HepG2 (cell line): ENCODE measurements around the gene TSHZ2. TPM values are rescaled to one million over a fixed set of nuclear protein-coding genes. Genes with fewer than 3 reads are reported as not detected.

Experiments used
- ATAC-seq: fragments of 200-7000 bp; cut with Tn5 transposase; 3 replicates; pipeline ENCODE4 v1.9.1; 2020; ENCODE audit warnings: mild to moderate bottlenecking, moderate library complexity
- BruUV-seq: library from RNA; stranded (reverse); fragments of 400-500 nt; replicated peaks from 2 replicates; lab custom pipeline; 2021; lab: Mats Ljungman, UMichigan
- CTCF ChIA-PET: fragments of 300-600 bp; formaldehyde crosslinking; extraction: SDS; loops from one replicate; lab custom pipeline; 2021; ENCODE audit warnings: low total read pairs, inconsistent platforms, low intra/inter-chr PET ratio; lab: Yijun Ruan, JAX
- POLR2A ChIA-PET: fragments of 350-600 bp; sonication (Branson Sonifier 250); formaldehyde crosslinking; loops from one replicate; lab custom pipeline; 2020; ENCODE audit warnings: antibody characterized with exemption, inconsistent platforms; lab: Yijun Ruan, JAX
- DNase-seq: peaks from one replicate; pipeline ENCODE4 v3.0.0-alpha.2; 2015; ENCODE audit warnings: low spot score
- FAIRE-seq: peaks from 3 replicates; lab custom pipeline; 2011; peaks lifted over from hg19 to GRCh38; lab: Jason Lieb, UNC
- H2AFZ ChIP-seq: one replicate; pipeline ENCODE4 v1.6.1; 2011; ENCODE audit warnings: low read length, inconsistent platforms
- H3K27ac ChIP-seq: fragments of 300-600 bp; 3 replicates; pipeline ENCODE4 v1.8.0; 2011; ENCODE audit warnings: mixed run types, mild to moderate bottlenecking, mixed read lengths, low read length, inconsistent platforms; ENCODE audit not compliant: insufficient read depth; ENCODE audit errors: extremely low read length
- H3K27me3 ChIP-seq, 2 experiments: fragments of 200-600 bp in 1 of 2; 2 replicates in 1 of 2; 3 replicates in 1 of 2; pipeline versions ENCODE4 v1.6.0 to v1.8.0; 2011; ENCODE audit warnings: low read length in 2 of 2, mild to moderate bottlenecking in 2 of 2, moderate library complexity in 2 of 2, inconsistent platforms in 1 of 2; ENCODE audit not compliant: insufficient read depth in 2 of 2, control insufficient read depth in 1 of 2
- H3K36me3 ChIP-seq, 2 experiments: fragments of 200-600 bp in 1 of 2; replicated peaks in 1 of 2; 2 replicates in 1 of 2; 3 replicates in 1 of 2; pipeline versions ENCODE4 v1.5.1 to v1.8.0; 2011; ENCODE audit warnings: low read length in 2 of 2, inconsistent platforms in 1 of 2; ENCODE audit not compliant: insufficient read depth in 2 of 2, control insufficient read depth in 1 of 2
- H3K4me1 ChIP-seq: 2 replicates; pipeline ENCODE4 v1.5.1; 2012; ENCODE audit warnings: low read length, inconsistent platforms; ENCODE audit not compliant: insufficient read depth
- H3K4me2 ChIP-seq: 2 replicates; pipeline ENCODE4 v1.6.0; 2011; ENCODE audit warnings: low read depth, low read length, inconsistent platforms
- H3K4me3 ChIP-seq, 3 experiments: fragments of 200-600 bp in 1 of 3; sonication (generic), shearing (Covaris generic) in 1 of 3; replicated peaks in 1 of 3; 2 replicates each; pipeline ENCODE4 v1.5.1; 2011 to 2016; ENCODE audit warnings: low read length in 3 of 3, inconsistent platforms in 2 of 3, low read depth in 2 of 3, mild to moderate bottlenecking in 2 of 3, control low read depth in 1 of 3, mixed read lengths in 1 of 3; ENCODE audit not compliant: insufficient read depth in 1 of 3
- H3K79me2 ChIP-seq: one replicate; pipeline ENCODE4 v1.6.1; 2011; ENCODE audit warnings: low read length, inconsistent platforms; ENCODE audit not compliant: insufficient read depth
- H3K9ac ChIP-seq: 2 replicates; pipeline ENCODE4 v1.6.0; 2011; ENCODE audit warnings: mild to moderate bottlenecking, low read depth, low read length, inconsistent platforms; ENCODE audit not compliant: insufficient read depth
- H3K9me3 ChIP-seq: 2 replicates; pipeline ENCODE4 v1.5.1; 2012; ENCODE audit warnings: mild to moderate bottlenecking, low read length
- H4K20me1 ChIP-seq: 2 replicates; pipeline ENCODE4 v1.6.0; 2011; ENCODE audit warnings: inconsistent platforms, mild to moderate bottlenecking, low read length, moderate library complexity; ENCODE audit not compliant: insufficient read depth
- CCDC6 ChIP-seq: sonication (generic); formaldehyde crosslinking; IDR thresholded peaks from 2 replicates; pipeline ENCODE4 v1.8.1; 2022; ENCODE audit warnings: mild to moderate bottlenecking, missing genetic modification reagents, moderate library complexity
- DNMT1 ChIP-seq: sonication (generic); formaldehyde crosslinking; IDR thresholded peaks from 2 replicates; pipeline ENCODE4 v1.5.1; 2020; ENCODE audit warnings: mild to moderate bottlenecking, missing genetic modification reagents
- DPF2 ChIP-seq: sonication (generic); formaldehyde crosslinking; IDR thresholded peaks from 2 replicates; pipeline ENCODE4 v1.4.0; 2020; ENCODE audit warnings: mild to moderate bottlenecking, low read depth, missing genetic modification reagents, borderline replicate concordance
- E2F1 ChIP-seq: sonication (generic); formaldehyde crosslinking; IDR thresholded peaks from 2 replicates; pipeline ENCODE4 v1.5.0; 2020; ENCODE audit warnings: missing genetic modification reagents
- ELK4 ChIP-seq: sonication (generic); formaldehyde crosslinking; IDR thresholded peaks from 2 replicates; pipeline ENCODE4 v1.9.0; 2021; ENCODE audit warnings: missing genetic modification reagents, borderline replicate concordance
- ESRRA ChIP-seq: sonication (generic); formaldehyde crosslinking; IDR thresholded peaks from 2 replicates; pipeline ENCODE4 v1.5.1; 2020; ENCODE audit warnings: mild to moderate bottlenecking, low read depth, missing genetic modification reagents
- GPBP1L1 ChIP-seq: sonication (generic); formaldehyde crosslinking; IDR thresholded peaks from 2 replicates; pipeline ENCODE4 v1.5.0; 2020; ENCODE audit warnings: mild to moderate bottlenecking, missing genetic modification reagents
- JUND ChIP-seq: sonication (generic); formaldehyde crosslinking; IDR thresholded peaks from 2 replicates; pipeline ENCODE4 v1.8.0; 2022; ENCODE audit warnings: mild to moderate bottlenecking, missing genetic modification reagents
- KDM4B ChIP-seq: sonication (generic); formaldehyde crosslinking; IDR thresholded peaks from 2 replicates; pipeline ENCODE4 v1.4.0; 2020; ENCODE audit warnings: missing genetic modification reagents
- KLF13 ChIP-seq: sonication (generic); formaldehyde crosslinking; IDR thresholded peaks from 2 replicates; pipeline ENCODE4 v1.4.0; 2020; ENCODE audit warnings: mild to moderate bottlenecking, missing genetic modification reagents
- MTF1 ChIP-seq: sonication (generic); formaldehyde crosslinking; IDR thresholded peaks from 2 replicates; pipeline ENCODE4 v1.5.0; 2020; ENCODE audit warnings: missing genetic modification reagents
- NFKBIZ ChIP-seq: IDR thresholded peaks from 2 replicates; pipeline ENCODE4 v1.6.1; 2018; ENCODE audit warnings: missing genetic modification reagents, missing compliant biosample characterization
- TCF7 ChIP-seq: sonication (generic); IDR thresholded peaks from 2 replicates; pipeline ENCODE4 v1.6.1; 2016; ENCODE audit warnings: antibody characterized with exemption, low read depth
- THAP11 ChIP-seq: IDR thresholded peaks from 2 replicates; pipeline ENCODE4 v1.6.1; 2016; ENCODE audit warnings: missing biosample characterization, missing genetic modification reagents
- ZNF543 ChIP-seq: sonication (generic); formaldehyde crosslinking; IDR thresholded peaks from 2 replicates; pipeline ENCODE4 v1.4.0; 2020; ENCODE audit warnings: mild to moderate bottlenecking, missing genetic modification reagents
- ZNF605 ChIP-seq: sonication (generic); formaldehyde crosslinking; IDR thresholded peaks from 2 replicates; pipeline ENCODE4 v1.8.0; 2022; ENCODE audit warnings: mild to moderate bottlenecking, missing genetic modification reagents
- ZNF737 ChIP-seq: sonication (generic); formaldehyde crosslinking; IDR thresholded peaks from 2 replicates; pipeline ENCODE4 v1.5.0; 2020; ENCODE audit warnings: missing genetic modification reagents, mild to moderate bottlenecking, borderline replicate concordance
- ZNF780A ChIP-seq: sonication (generic); formaldehyde crosslinking; IDR thresholded peaks from 2 replicates; pipeline ENCODE4 v1.8.0; 2022; ENCODE audit warnings: mild to moderate bottlenecking, missing genetic modification reagents, moderate library complexity
- ZNF883 ChIP-seq: sonication (generic); formaldehyde crosslinking; IDR thresholded peaks from 2 replicates; pipeline ENCODE4 v1.5.1; 2020; ENCODE audit warnings: mild to moderate bottlenecking, missing genetic modification reagents; ENCODE audit errors: not compliant biosample characterization
- ZNF891 ChIP-seq: sonication (generic); formaldehyde crosslinking; IDR thresholded peaks from 2 replicates; pipeline ENCODE4 v1.5.0; 2020; ENCODE audit warnings: mild to moderate bottlenecking, missing genetic modification reagents
- WGBS: methylation state at CpG from one replicate; pipeline ENCODE4 v1.1.6; 2017; ENCODE audit warnings: low lambda C conversion rate; 5-methylcytosine and 5-hydroxymethylcytosine counted together
- in situ Hi-C: cut with HindIII; loops from 2 replicates; pipeline ENCODE4 v1.10.0; 2017; ENCODE audit warnings: low pct_unique_long_range_greater_than_20kb; ENCODE audit not compliant: extremely low pct_ligation_motif_present
- intact Hi-C: fragments of 100-400 bp; cut with micrococcal nuclease; formaldehyde crosslinking; loops from one replicate; pipeline ENCODE4 v1.10.0; 2022; ENCODE audit not compliant: unreplicated experiment
- polyA plus RNA-seq, 8 experiments: library from polyadenylated mRNA; depleted of rRNA in 3 of 8; stranded (reverse) in 7 of 8; unstranded in 1 of 8; fragments of >200 nt; fragmentation: Illumina TruSeq in 4 of 8; extraction: Trizol in 4 of 8; gene quantifications; 2 replicates each; pipeline versions ENCODE4 v1.2.1 to v1.2.3, GENCODE V29; 2011 to 2016; ENCODE audit warnings: low read depth in 4 of 8, missing spikeins in 1 of 8, mixed read lengths in 1 of 8; ENCODE audit not compliant: insufficient read depth in 1 of 8
- total RNA-seq, 5 experiments: library from RNA; depleted of rRNA; stranded (reverse); fragments of >200 nt; fragmentation: Illumina TruSeq; extraction: Trizol; gene quantifications; 2 replicates each; pipeline ENCODE4 v1.2.3, GENCODE V29; 2016; ENCODE audit warnings: low read depth in 1 of 5

TSHZ2 gene
- total and polyA plus RNA-seq, 2 of the 13 experiments (the other 11 are each of a cell fraction or from before 2014, with no cell fraction given), result 0.01 TPM; not detected in 1

- TF ChIP-seq ELK4 (CRISPR knock-in tag) (no peak), ZNF737 (0 out of 2 replicates have a peak, but pooled peaks have one; percentile 83), ZNF605 (0 out of 2 replicates have a peak, but pooled peaks have one; percentile 30)
Measured at GRCh38 chr20:53080687-53080962, 108.5 kb downstream of the TSHZ2 start (continued).

- DNase-seq, result peak; percentile 99
- BruUV-seq, result TSS peak; percentile 81
- ChIA-PET POLR2A (interaction anchor here (0.6 to 2.9 kb wide), 9 partner anchors 9 to 1114 kb away, joined by 3 to 23 read pairs (median 4); no protein-coding TSS in a partner anchor), CTCF (no interaction called here)
- Histone ChIP-seq H4K20me1 (no peaks in the 10 kb centered on the region), H3K4me1 (peaks cover 77% of the 10 kb centered on the region), H2AFZ (no peak overlapping the region), H3K4me2 (peak overlapping the region; percentile 65), H3K9ac (peak overlapping the region; percentile 68), H3K27me3 (no peaks in the 10 kb centered on the region), H3K9me3 (no peaks in the 10 kb centered on the region), H3K4me3 (peak overlapping the region; percentile 36 to 51 (median 40); a peak in 4 of 6 replicates), H3K27ac (peak overlapping the region; percentile 85), H3K79me2 (no peaks in the 10 kb centered on the region), H3K36me3 (no peaks in the 10 kb centered on the region)
- ATAC-seq, result peak; percentile 90
- WGBS, result 15% methylated on average over 10 of the region's 10 CpGs
- in situ Hi-C loops (loop anchor here (25.0 kb wide), 1 partner anchor 1131 kb away; the partner anchor contains the start of gene PFDN4), intact Hi-C loops (loop anchor here (2.0 kb wide), 2 partner anchors 108 to 156 kb away; partner anchors contain the start of gene TSHZ2)
- peak; percentile 93 for FAIRE-seq
- TF ChIP-seq KDM4B (CRISPR knock-in tag) (peak; percentile 98), DNMT1 (CRISPR knock-in tag) (no peak), NFKBIZ (CRISPR knock-in tag) (peak; percentile 97), KLF13 (no peak), JUND (CRISPR knock-in tag) (peak; percentile 99), ZNF780A (CRISPR knock-in tag) (no peak), THAP11 (CRISPR knock-in tag) (peak; percentile 79), TCF7 (peak; percentile 75), GPBP1L1 (CRISPR knock-in tag) (no peak), MTF1 (CRISPR knock-in tag) (no peak), ZNF883 (CRISPR knock-in tag) (peak; percentile 39), E2F1 (CRISPR knock-in tag) (0 out of 2 replicates have a peak, but pooled peaks have one; percentile 22), ZNF543 (CRISPR knock-in tag) (no peak), ESRRA (no peak; the same call in 1 of the 2 replicates), DPF2 (CRISPR knock-in tag) (peak; percentile 94), CCDC6 (CRISPR knock-in tag) (peak; percentile 47; the same call in 1 of the 2 replicates), ZNF891 (CRISPR knock-in tag) (no peak)
Measured at GRCh38 chr20:53080969-53081871, 109.1 kb downstream of the TSHZ2 start.
